ENCODE data around the gene C7orf57.
"Not testable (repeated sequence)": the region's sequence is repeated elsewhere in the genome, so short reads cannot be mapped to it uniquely, and the experiment has no call there.

Gene C7orf57

GRCh38 chr7:48035301-48035966 is at the start of gene C7orf57:
C7orf57 (plus strand) TSS chr7:48035543; CDS start chr7:48036309, 766 bp downstream.
- peak; percentile 39 to 47 for DNase-seq (ENCODE audit: low read depth in 2 of 2)

- DNase-seq (ENCODE audit: low read depth in 2 of 2), result no peak
Observed at GRCh38 chr7:47988496-47989386, 46.6 kb upstream of the C7orf57 start.

DNA sequence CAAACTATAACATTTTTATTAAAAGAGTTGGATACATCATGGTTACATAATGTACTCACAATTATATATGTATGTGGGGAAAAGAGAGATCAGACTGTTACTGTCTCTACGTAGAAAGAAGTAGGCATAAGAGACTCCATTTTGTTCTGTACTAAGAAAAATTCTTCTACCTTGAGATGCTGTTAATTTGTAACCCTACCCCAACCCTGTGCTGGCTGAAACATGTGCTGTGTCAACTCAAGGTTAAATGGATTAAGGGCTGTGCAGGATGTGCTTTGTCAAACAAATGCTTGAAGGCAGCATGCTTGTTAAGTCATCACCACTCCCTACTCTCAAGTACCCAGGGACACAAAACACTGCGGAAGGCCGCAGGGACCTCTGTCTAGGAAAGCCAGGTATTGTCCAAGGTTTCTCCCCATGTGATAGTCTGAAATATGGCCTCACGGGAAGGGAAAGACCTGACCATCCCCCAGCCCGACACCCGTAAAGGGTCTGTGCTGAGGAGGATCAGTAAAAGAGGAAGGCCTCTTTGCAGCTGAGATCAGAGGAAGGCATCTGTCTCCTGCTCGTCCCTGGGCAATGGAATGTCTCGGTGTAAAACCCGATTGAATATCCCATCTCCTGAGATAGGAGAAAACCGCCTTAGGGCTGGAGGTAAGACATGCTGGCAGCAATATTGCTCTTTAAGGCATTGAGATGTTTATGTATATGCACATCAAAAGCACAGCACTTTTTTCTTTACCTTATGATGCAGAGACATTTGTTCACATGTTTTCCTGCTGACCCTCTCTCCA is 45.5 kb upstream of the C7orf57 start:
- DNase-seq (ENCODE audit: low read depth in 2 of 2), result not testable (repeated sequence)

GRCh38 chr7:47990592-47990991 is 44.8 kb upstream of the C7orf57 start:
- no peak for DNase-seq (ENCODE audit: low read depth in 2 of 2)

DNA sequence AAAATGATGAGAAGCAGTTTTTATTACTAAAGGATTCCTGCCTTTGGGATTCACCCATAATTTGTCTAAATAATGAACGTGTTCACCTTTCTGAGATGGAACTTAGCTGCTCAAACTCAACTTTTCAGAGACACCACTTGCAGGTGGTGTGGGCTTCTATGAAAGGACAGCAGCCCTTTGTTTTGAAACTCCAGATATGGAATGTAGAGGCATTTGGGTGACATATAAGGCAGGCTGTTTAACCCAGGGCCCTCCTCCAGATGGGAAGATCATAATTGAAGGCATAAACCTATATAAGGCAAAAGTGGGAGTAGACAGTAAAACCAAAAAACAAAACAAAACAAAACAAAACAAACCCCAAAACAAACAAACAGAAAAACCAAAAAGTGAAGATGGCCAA is 44.1 kb upstream of the C7orf57 start:
- no peak for DNase-seq (ENCODE audit: low read depth in 2 of 2)

DNA sequence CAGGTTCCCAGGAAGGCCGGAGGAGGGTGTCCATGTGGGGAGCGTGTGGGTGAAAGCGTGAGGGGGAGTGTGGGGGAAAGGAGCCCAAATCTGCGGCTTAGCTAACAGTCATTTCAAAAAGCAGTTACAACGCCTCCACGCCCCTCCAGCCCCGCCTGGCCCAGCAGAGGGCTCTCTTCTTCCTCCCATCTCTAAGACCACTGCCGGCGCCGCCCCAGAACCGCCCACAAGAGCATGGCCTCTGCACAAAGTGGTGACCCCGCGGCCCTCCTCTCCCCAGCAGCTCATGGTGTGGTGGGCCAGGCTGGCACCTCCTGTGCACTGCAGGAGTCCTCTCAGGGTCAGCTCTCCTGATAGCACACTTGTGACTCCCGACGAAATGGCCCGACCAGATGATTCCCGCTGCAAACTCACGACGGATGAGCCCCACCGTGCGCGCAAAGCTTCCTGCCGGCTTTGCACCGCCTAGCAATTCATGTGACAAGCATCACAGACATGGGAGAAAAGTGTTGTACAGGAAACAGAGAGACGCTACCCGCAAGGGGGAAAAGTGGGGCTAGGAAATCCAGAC is 43.5 kb upstream of the C7orf57 start:
- no peak for DNase-seq (ENCODE audit: low read depth in 2 of 2)

DNA sequence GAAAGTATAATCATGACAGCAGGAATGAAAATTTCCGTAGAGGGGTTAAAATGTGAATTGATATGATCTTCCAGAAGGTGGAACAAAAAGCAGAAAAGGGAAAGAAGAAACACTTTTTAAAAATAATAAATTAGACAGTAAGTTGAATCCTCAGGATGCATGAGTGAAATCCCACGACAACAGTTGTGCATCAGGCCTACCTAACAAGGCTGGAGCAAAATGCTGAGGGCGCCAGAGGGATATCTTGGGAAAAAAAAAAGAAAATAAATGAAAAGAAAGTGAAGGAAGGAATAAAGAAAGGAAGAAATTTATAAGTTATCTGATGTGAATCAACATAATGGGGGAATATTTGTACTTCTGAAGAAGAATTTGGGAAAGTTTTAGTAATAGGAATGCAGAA is 42.9 kb upstream of the C7orf57 start:
- DNase-seq (ENCODE audit: low read depth in 2 of 2), result no peak

DNA sequence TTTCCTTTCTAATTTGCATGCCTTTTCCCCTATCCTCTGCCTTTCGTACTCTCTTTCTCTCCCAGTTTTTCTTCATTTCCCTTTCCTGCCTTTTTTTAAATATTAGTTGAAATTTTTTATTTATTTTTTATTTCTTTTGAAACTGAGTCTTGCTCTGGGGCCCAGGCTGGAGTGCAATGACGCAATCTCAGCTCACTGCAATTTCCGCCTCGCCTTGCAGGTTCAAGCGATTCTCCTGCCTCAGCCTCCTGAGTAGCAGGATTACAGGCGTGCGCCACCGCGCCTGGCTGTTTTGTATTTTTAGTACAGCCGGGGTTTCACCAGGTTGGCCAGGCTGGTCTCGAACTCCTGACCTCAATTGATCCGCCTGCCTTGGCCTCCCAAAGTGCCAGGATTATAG is 35.9 kb upstream of the C7orf57 start:
- DNase-seq (ENCODE audit: low read depth in 2 of 2), result no peak

GRCh38 chr7:48000164-48000563 is 35.2 kb upstream of the C7orf57 start:
- DNase-seq (ENCODE audit: low read depth in 2 of 2), result not testable (repeated sequence)

GRCh38 chr7:48004032-48004431 is 31.3 kb upstream of the C7orf57 start:
- DNase-seq (ENCODE audit: low read depth in 2 of 2), result no peak

GRCh38 chr7:48004638-48005037 is 30.7 kb upstream of the C7orf57 start:
- no peak for DNase-seq (ENCODE audit: low read depth in 2 of 2)

- DNase-seq (ENCODE audit: low read depth in 2 of 2), result no peak
Observed at GRCh38 chr7:48006866-48007265, 28.5 kb upstream of the C7orf57 start.

DNA sequence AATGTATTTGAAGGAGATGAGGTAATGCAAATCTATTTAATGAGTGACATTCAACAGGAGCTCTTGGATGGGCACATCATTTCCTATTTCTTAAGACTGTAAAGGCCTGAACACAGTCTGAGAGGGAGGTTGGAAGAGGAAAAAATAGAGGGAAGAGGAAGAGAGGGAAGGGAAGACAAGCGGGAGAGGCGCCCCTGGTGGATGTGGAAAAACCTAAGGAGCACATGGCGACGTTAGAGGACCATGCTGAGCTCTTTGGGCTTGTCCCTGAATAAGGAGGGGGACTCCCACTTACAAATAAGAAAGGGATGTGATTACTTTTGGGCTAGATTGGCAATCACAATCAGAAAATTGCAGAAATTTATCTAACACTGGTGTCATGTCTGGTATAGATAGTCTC is 26.1 kb upstream of the C7orf57 start:
- no peak for DNase-seq (ENCODE audit: low read depth in 2 of 2)

DNA sequence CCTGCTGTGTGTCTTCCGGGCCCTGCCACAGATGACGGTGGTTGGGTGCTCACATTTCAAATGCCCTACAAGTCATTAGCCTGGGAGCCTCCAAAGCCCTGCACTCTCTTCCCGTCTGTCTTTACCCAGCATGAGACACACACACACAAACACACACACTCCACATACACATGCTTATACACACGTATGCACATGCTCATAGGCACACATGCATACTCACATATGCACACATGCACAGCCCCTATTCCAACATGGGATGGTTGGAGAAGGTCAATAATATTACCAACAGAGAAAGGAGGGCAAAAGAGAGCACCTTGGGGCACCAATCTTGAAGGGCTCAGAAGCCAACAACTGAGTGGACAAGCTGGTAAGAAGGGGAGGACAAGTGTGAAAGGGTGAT is 25.4 kb upstream of the C7orf57 start:
- no peak for DNase-seq (ENCODE audit: low read depth in 2 of 2)

DNA sequence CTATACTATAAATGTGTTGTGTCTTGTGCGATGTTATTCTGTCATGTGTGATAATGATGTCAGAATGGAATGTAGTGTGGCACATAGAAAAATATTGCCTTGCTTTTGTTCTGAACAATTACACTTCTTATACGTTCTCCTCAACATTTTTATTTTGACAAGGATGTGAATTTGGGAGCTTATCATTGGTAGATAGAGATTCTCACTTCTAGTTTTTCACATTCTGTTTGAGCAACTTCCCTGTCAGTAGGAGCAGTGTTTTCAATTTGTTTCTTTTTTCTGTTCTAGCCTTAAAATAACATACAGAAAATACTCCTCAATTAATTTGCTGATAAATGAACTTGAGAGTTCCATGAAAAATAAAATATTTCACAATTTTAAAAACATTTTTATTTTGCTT is 24.0 kb upstream of the C7orf57 start:
- no peak for DNase-seq (ENCODE audit: low read depth in 2 of 2)

- DNase-seq (ENCODE audit: low read depth in 2 of 2), result no peak
Observed at GRCh38 chr7:48011951-48012350, 23.4 kb upstream of the C7orf57 start.

GRCh38 chr7:48016641-48017040 is 18.7 kb upstream of the C7orf57 start:
- DNase-seq (ENCODE audit: low read depth in 2 of 2), result no peak

- DNase-seq (ENCODE audit: low read depth in 2 of 2), result no peak
Observed at GRCh38 chr7:48017674-48018073, 17.7 kb upstream of the C7orf57 start.

DNA sequence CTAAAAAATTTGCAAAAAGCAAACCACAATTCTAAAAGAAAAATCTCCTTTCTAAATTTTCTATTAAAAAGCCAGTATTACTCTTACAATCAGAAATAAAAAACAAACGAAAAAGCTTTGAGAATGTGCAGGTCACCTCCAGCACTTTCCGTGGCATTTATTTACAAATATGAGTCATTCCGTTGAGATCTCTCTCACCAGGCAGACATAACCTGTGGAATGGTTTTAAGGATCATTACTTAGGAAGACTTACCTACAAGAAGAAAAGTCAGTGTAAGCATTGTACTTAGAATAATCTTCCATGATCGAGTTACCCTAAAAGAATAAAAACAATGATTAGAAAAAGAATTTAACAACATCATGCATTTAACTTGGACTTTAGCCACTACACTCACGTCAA is 9.7 kb upstream of the C7orf57 start:
- DNase-seq (ENCODE audit: low read depth in 2 of 2), result no peak

DNA sequence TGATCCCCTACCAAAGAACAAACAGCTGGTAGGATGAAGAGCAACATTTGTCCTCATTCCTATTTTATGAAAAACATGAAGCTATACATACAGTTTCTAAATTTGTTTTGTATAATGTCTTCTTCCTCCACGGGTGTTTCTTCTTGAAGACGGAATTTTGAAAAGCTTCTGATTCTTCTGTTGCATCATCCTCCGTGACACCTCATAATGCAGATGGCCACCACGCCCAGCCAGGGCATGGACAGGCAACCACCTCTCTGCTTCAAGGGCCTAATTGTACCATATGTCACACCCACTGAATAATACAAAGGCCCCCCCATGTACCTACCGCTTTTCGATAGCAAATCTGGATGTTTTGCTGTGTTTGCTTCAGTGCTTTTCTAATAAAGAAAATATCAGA is 6.4 kb upstream of the C7orf57 start, which contains the start of gene SUN3:
Gene SUN3, minus strand, starts transcription at position 170 of the 400 bp plus-strand sequence. Its CDS starts 169 bp downstream, at position 1.
- no peak for DNase-seq (ENCODE audit: low read depth in 2 of 2)

DNA sequence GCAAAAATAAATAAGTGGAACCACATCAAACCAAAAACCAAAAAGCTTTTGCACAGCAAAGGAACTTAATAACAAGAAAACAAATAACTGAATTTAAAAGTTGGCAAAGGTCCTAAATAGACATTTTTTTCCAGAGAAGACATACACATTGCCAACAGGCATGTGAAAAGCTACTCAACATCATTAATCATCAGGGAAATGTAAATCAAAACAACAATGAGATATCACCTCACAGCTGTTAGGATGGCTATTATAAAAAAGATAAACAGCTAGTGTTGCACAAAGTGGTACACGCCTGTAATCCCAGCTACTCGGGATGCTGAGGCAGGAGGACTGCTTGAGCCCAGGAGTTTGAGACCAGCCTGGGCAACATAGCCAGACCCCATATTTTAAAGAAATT is 4.2 kb upstream of the C7orf57 start:
- DNase-seq (ENCODE audit: low read depth in 2 of 2), result no peak

GRCh38 chr7:48033922-48034321 is 1.4 kb upstream of the C7orf57 start:
- DNase-seq (ENCODE audit: low read depth in 2 of 2), result no peak

Data from fibroblast of skin of left biceps (primary cell).